IgD-negative memory B cell (primary cell): ENCODE data around the gene FHAD1. TPM values are rescaled to one million over a fixed set of nuclear protein-coding genes. Genes with fewer than 3 reads are reported as not detected.
"Not testable (repeated sequence)": the region's sequence is repeated elsewhere in the genome, so short reads cannot be mapped to it uniquely, and the experiment has no call there.

Experiments
- H3K27ac Mint-ChIP-seq, 3 donors: one replicate each; pipeline ENCODE4 v1.8.0; 2020 to 2022; ENCODE audit warnings: mild to moderate bottlenecking in 3 of 3, mixed read lengths in 3 of 3, moderate library complexity in 1 of 3
- H3K27me3 Mint-ChIP-seq: one replicate; pipeline ENCODE4 v1.8.0; 2021; ENCODE audit warnings: mixed read lengths
- H3K36me3 Mint-ChIP-seq: one replicate; pipeline ENCODE4 v1.8.0; 2020; ENCODE audit warnings: mild to moderate bottlenecking, mixed read lengths
- H3K4me1 Mint-ChIP-seq, 3 donors: one replicate each; pipeline ENCODE4 v1.8.0; 2020 to 2022; ENCODE audit warnings: mixed read lengths in 3 of 3, mild to moderate bottlenecking in 1 of 3
- H3K4me3 Mint-ChIP-seq, 4 donors: one replicate each; pipeline ENCODE4 v1.8.0; 2020 to 2022; ENCODE audit warnings: mild to moderate bottlenecking in 4 of 4, mixed read lengths in 4 of 4, moderate library complexity in 3 of 4
- H3K9me3 Mint-ChIP-seq, 3 donors: one replicate each; pipeline ENCODE4 v1.8.0; 2020 to 2021; ENCODE audit warnings: mixed read lengths in 3 of 3, mild to moderate bottlenecking in 1 of 3
- polyA plus RNA-seq: library from polyadenylated mRNA; unstranded; fragments of 300-500 nt; fragmentation: Illumina TruSeq; gene quantifications from one replicate; pipeline ENCODE4 v1.2.3, GENCODE V29; 2021

FHAD1 gene
- polyA plus RNA-seq, 1 donor from 2014 or later, result not detected

DNA sequence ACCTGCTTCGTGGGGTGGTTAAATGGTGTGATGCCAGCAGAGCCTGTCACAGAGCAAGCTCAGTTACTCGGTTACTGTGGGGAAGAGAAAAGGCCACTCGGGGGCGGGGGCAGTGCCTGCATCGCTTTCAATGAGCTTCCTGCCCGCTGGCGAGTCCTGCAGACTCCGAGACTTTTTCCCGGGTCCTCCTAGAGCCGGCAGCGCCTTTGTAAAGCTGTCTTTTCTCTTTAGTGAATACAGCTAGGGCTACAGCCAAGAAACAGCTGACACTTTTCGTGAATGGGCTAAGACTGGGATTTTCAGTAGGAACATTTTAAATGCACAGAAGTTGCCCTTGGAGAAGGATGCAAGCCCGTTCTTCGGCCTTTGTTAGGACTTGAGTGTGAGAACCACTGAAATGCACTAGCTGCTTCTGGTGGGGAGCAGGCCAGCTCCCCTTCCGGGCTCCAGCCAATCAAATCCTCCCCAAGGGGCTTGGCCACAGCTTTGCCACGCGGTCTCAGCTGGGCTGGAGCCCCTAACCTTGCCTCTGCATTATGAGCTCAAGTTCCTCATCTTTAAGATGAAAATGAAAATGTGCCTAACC lies 139.2 kb downstream of the FHAD1 start:
- H3K4me1 Mint-ChIP-seq, result peaks cover 9 to 13% (median 10%) of the 10 kb centered on the region in 3 donors
- peaks cover 19% of the 10 kb centered on the region for H3K27me3 Mint-ChIP-seq
- H3K36me3 Mint-ChIP-seq, result peaks cover 1% of the 10 kb centered on the region
- peak overlapping the region in 1 of 4 donors; percentile 70 for H3K4me3 Mint-ChIP-seq
- peak overlapping the region in 1 of 3 donors; percentile 22 for H3K27ac Mint-ChIP-seq
- no peaks in the 10 kb centered on the region for H3K9me3 Mint-ChIP-seq

GRCh38 chr1:15388201-15388880 lies 141.3 kb downstream of the FHAD1 start:
- Mint-ChIP-seq H3K4me3 (peak overlapping the region in 1 of 4 donors; percentile 14), H3K27me3 (peaks cover 19% of the 10 kb centered on the region), H3K27ac (no peak overlapping the region), H3K4me1 (peaks cover 9 to 13% (median 10%) of the 10 kb centered on the region in 3 donors), H3K9me3 (no peaks in the 10 kb centered on the region), H3K36me3 (peaks cover 1% of the 10 kb centered on the region)

GRCh38 chr1:15389828-15390227 lies 142.8 kb downstream of the FHAD1 start:
- H3K27me3 Mint-ChIP-seq, result peaks cover 14% of the 10 kb centered on the region
- not testable (repeated sequence) for H3K4me1 Mint-ChIP-seq, H3K36me3 Mint-ChIP-seq, H3K9me3 Mint-ChIP-seq, H3K27ac Mint-ChIP-seq, H3K4me3 Mint-ChIP-seq

DNA sequence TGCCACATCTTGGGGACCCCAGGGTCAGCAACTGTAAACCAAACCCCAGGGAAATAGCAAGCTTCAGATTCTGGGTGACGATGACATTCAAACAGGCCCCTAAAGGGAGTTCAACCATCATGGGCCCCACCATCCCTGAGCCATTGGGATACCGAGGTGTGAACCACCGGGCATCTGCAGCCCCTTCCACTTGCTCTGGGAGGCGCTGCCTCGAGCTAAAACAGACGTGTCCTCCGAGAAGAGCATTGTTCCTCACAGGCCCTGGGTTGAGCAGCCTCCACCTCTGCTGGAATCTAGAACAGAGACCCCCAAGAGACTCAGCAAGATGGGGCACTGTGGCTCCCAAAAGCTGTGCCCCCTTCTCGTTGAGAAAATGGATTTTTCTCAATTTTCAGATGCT lies 143.6 kb downstream of the FHAD1 start:
- H3K27ac Mint-ChIP-seq, result no peak overlapping the region

DNA sequence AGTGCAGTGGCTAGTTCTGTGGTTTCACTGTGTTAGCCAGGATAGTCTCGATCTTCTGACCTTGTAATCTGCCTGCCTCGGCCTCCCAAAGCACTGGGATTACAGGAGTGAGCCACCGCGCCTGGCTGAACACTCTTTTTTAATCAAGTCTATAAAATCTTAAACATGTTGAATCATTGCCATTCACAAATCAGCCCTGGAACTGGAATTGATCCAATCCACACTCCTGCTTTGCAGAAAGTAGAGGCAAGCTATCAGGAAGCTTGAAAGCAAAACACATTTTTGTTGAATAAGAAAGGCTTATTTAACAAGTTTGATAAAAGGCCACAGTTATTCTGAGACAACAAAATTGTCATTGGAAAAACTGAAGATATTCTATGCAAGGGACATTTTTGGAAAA lies 144.3 kb downstream of the FHAD1 start:
- peak overlapping the region in 1 of 4 donors; percentile 39 for H3K4me3 Mint-ChIP-seq
- H3K9me3 Mint-ChIP-seq, result no peaks in the 10 kb centered on the region
- H3K27ac Mint-ChIP-seq, result no peak overlapping the region
- peaks cover 8% of the 10 kb centered on the region for H3K27me3 Mint-ChIP-seq
- peaks cover 1% of the 10 kb centered on the region for H3K36me3 Mint-ChIP-seq
- H3K4me1 Mint-ChIP-seq, result peaks cover 0 to 2% (median 1%) of the 10 kb centered on the region in 3 donors

More for the DNA sequence above, 143.6 kb downstream of the FHAD1 start:
- H3K4me1 Mint-ChIP-seq, result peaks cover 0 to 3% (median 1%) of the 10 kb centered on the region in 3 donors
- H3K4me3 Mint-ChIP-seq, result no peak overlapping the region
- H3K9me3 Mint-ChIP-seq, result no peaks in the 10 kb centered on the region
- peaks cover 8% of the 10 kb centered on the region for H3K27me3 Mint-ChIP-seq
- H3K36me3 Mint-ChIP-seq, result peaks cover 1% of the 10 kb centered on the region

DNA sequence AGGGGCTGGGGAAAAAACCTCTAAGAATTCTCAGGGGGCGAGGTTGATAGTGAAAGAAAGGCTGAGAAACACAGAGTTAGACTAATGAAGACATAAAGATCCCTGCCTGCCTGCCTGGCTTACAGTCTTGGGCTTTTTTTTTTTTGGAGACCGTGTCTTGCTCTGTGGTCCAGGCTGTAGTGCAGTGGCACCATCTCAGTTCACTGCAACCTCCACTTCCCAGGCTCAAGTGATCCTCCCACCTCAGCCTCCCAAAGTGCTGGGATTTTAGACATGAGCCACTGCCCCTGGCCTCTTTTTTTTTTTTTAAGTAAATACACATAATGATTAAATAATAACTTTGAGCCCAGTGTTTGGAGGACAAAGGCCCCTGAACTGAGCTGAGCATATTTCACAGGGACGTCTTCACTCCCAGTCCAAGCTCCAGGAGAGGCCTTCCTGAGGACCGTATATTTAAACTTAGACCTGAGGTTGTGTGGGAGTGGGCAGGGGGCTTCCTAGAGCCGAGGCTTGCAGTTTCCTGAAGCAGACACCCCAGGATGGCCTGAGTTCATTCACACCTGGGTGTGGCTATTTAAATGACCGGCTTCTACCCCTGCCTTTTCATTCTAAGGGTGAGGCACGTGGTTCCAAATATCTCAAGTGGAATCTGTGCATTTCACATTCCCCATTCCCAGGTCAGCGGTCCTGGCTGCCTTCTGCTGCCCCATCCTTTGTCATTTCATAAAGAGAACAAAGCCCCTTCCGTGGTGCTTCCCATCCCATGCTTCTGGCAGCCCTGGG lies 146.6 kb downstream of the FHAD1 start:
- H3K27me3 Mint-ChIP-seq, result peaks cover 3% of the 10 kb centered on the region
- H3K36me3 Mint-ChIP-seq, result peaks cover 1% of the 10 kb centered on the region
- no peak overlapping the region for H3K4me3 Mint-ChIP-seq
- no peak overlapping the region for H3K27ac Mint-ChIP-seq
- no peaks in the 10 kb centered on the region for H3K9me3 Mint-ChIP-seq
- H3K4me1 Mint-ChIP-seq, result no peaks in the 10 kb centered on the region

GRCh38 chr1:15394258-15394690 lies 147.3 kb downstream of the FHAD1 start:
- Mint-ChIP-seq H3K4me3 (no peak overlapping the region), H3K4me1 (no peaks in the 10 kb centered on the region), H3K36me3 (peaks cover 1% of the 10 kb centered on the region), H3K27me3 (peaks cover 3% of the 10 kb centered on the region), H3K27ac (no peak overlapping the region), H3K9me3 (no peaks in the 10 kb centered on the region)

- peaks cover under 1 to 5% (median under 1%) of the 10 kb centered on the region in 3 donors for H3K4me1 Mint-ChIP-seq
- no peak overlapping the region for H3K4me3 Mint-ChIP-seq
- H3K27me3 Mint-ChIP-seq, result peaks cover 1% of the 10 kb centered on the region
- no peak overlapping the region for H3K27ac Mint-ChIP-seq
- no peaks in the 10 kb centered on the region for H3K36me3 Mint-ChIP-seq
- peaks cover 0 to 2% (median 0%) of the 10 kb centered on the region in 3 donors for H3K9me3 Mint-ChIP-seq
These were observed 150.2 kb downstream of the FHAD1 start for GRCh38 chr1:15397236-15397635.

GRCh38 chr1:15399710-15400109 lies 152.7 kb downstream of the FHAD1 start:
- no peak overlapping the region for H3K27ac Mint-ChIP-seq
- no peaks in the 10 kb centered on the region for H3K27me3 Mint-ChIP-seq
- H3K4me1 Mint-ChIP-seq, result peaks cover 4 to 9% (median 4%) of the 10 kb centered on the region in 3 donors
- peaks cover 0 to 2% (median 0%) of the 10 kb centered on the region in 3 donors for H3K9me3 Mint-ChIP-seq
- H3K36me3 Mint-ChIP-seq, result no peaks in the 10 kb centered on the region
- no peak overlapping the region for H3K4me3 Mint-ChIP-seq

DNA sequence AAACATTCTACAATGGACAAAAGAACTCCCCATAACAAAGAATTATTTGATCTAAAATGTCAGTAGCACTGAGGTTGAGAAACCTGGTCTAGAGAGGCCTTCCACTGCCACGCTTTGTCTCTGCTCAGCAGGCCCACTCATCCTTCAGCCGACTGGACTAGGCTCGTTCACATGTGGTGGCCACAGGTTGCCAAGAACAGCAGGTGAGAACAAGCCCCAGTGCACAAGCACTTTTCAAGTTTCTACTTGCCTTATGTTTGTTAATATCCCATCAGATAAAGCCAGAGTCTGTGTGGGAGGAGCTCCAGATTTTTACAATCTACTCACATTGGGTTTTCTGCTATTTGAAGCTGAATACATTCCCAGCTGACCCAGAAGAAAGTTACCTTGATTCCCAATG lies 153.6 kb downstream of the FHAD1 start:
- H3K9me3 Mint-ChIP-seq, result peaks cover 0 to 2% (median 0%) of the 10 kb centered on the region in 3 donors
- no peaks in the 10 kb centered on the region for H3K36me3 Mint-ChIP-seq
- no peak overlapping the region for H3K27ac Mint-ChIP-seq
- H3K27me3 Mint-ChIP-seq, result no peaks in the 10 kb centered on the region
- H3K4me1 Mint-ChIP-seq, result peaks cover 4 to 9% (median 4%) of the 10 kb centered on the region in 3 donors
- no peak overlapping the region for H3K4me3 Mint-ChIP-seq

DNA sequence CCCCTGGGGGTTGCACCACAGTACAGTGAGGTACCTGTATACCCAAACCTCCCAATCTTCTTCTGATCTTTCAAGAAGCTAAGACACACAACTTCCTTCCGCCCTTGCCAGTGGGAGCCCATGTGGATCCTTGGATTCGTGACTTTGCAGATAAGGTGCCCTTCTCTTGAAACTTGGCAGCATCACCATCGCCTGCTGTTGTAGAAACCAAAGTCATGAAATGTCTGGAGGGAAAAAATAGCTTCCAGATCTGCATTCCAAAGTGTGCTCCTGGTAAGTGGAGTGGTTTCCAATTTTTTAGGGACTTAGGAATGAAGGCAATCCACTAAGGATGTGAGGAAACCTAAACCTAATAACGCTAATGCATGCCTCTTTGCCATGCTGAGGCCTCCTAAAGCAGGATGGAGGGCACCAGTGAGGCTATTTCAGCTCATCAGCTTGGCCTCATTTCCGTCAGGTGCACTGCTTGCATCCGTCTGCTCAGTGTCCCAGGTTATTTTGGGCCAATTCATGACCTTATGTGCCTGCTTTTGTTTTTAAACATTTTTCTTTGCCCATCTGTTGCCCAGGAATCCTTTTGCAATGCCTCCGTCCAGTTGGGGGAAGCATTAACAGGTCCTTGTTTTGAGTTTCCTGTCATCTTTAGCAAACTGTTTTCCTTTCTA lies 154.5 kb downstream of the FHAD1 start:
- Mint-ChIP-seq H3K9me3 (peaks cover 0 to 2% (median 0%) of the 10 kb centered on the region in 3 donors), H3K4me3 (peak overlapping the region in 1 of 4 donors; percentile 18), H3K27ac (no peak overlapping the region), H3K27me3 (no peaks in the 10 kb centered on the region), H3K36me3 (no peaks in the 10 kb centered on the region), H3K4me1 (peaks cover 4 to 9% (median 4%) of the 10 kb centered on the region in 3 donors)

DNA sequence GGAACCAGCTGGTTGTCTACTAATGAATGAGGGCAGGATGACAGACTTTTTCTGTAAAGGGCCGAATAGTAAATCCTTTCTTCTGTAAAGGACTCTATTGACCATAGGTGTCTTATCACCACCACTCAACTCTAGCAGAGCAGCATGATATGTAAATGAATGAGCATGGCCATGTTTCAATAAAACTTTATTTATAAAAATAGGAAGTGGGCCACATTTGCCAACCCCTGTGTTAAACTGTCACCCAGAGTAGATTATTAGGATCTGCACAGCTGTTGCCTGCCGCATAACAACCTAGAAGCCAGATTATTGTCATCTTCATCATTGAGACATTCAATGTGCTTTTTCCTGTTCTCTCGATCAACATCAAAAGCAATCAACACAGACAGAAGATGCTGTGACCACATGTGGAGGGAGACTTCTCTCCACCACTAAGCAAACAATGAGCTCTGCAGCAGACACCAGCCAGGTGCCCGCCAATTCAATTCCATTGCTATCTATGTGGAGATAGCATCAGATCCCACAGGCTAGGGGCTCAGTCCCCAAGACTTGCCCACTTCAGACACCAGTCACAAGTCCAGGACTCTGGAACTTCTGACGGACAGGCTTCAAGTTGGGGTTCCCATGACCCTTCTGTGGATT lies 155.9 kb downstream of the FHAD1 start:
- H3K4me1 Mint-ChIP-seq, result peaks cover 4 to 9% (median 4%) of the 10 kb centered on the region in 3 donors
- H3K27me3 Mint-ChIP-seq, result no peaks in the 10 kb centered on the region
- H3K36me3 Mint-ChIP-seq, result no peaks in the 10 kb centered on the region
- H3K27ac Mint-ChIP-seq, result peak overlapping the region in 2 of 3 donors; percentile 15 to 73
- H3K9me3 Mint-ChIP-seq, result peaks cover 0 to 2% (median 0%) of the 10 kb centered on the region in 3 donors
- no peak overlapping the region for H3K4me3 Mint-ChIP-seq

DNA sequence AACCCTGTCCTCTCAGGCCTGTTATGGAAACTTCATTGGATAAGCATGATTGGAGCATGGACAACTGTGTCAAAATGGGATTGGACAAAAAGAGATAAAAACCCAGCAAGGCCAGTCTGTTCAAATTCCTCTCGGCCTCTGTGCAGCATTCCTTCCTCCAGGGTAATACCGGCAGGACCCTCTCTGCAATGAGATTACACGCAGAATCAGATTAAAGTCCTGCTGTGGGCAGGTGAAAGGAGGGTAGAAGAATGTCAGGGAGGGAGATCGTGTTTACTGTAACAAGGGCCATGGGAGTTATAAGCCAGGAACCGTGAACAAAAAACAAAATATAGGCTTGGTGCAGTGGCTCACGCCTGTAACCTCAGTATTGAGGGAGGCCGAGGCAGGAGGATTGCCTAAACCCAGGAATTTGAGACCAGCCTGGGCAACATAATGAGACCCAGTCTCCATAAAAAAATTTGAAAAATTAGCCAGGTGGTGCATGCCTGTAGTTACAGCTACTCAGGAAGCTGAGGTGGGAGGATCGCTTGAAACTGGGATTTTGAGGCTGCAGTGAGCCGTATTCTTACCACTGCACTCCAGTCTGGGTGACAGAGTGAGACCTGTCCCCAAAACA lies 157.0 kb downstream of the FHAD1 start:
- Mint-ChIP-seq H3K4me1 (peaks cover 5 to 9% (median 7%) of the 10 kb centered on the region in 3 donors), H3K4me3 (peak overlapping the region in 1 of 4 donors; percentile 39), H3K27me3 (no peaks in the 10 kb centered on the region), H3K27ac (peak overlapping the region in 1 of 3 donors; percentile 60), H3K36me3 (no peaks in the 10 kb centered on the region), H3K9me3 (peaks cover 0 to 2% (median 0%) of the 10 kb centered on the region in 3 donors)
